NT2/D1 (cell line): ENCODE results near the gene ETFA.

Experiments used
- DNase-seq: peaks from one replicate; pipeline ENCODE4 v3.0.0-alpha.2; 2011; ENCODE audit warnings: low read depth, low spot score
- H3K27me3 ChIP-seq: 2 replicates; pipeline ENCODE4 v1.6.0; 2011; ENCODE audit warnings: mild to moderate bottlenecking; ENCODE audit not compliant: insufficient read length, insufficient read depth
- H3K36me3 ChIP-seq: 2 replicates; pipeline ENCODE4 v1.6.1; 2011; ENCODE audit warnings: mild to moderate bottlenecking, low read length, mixed read lengths; ENCODE audit not compliant: insufficient read depth, insufficient read length
- H3K4me1 ChIP-seq: 2 replicates; pipeline ENCODE4 v1.5.1; 2011; ENCODE audit not compliant: insufficient read depth, insufficient read length
- H3K4me3 ChIP-seq: 2 replicates; pipeline ENCODE4 v1.5.1; 2011; ENCODE audit warnings: low read depth; ENCODE audit not compliant: insufficient read length
- H3K9ac ChIP-seq: 2 replicates; pipeline ENCODE4 v1.6.0; 2011; ENCODE audit warnings: low read depth; ENCODE audit not compliant: insufficient read length
- H3K9me3 ChIP-seq: 2 replicates; pipeline ENCODE4 v1.5.1; 2011; ENCODE audit warnings: mild to moderate bottlenecking, low read length; ENCODE audit not compliant: insufficient read depth
- SUZ12 ChIP-seq: IDR thresholded peaks from 2 replicates; pipeline ENCODE4 v1.6.1; 2011; ENCODE audit not compliant: insufficient read length, insufficient read depth; ENCODE audit errors: extremely low read depth
- YY1 ChIP-seq: IDR thresholded peaks from 2 replicates; pipeline ENCODE4 v1.6.1; 2011; ENCODE audit not compliant: insufficient read length, insufficient read depth
- ZNF274 ChIP-seq: IDR thresholded peaks from 2 replicates; pipeline ENCODE4 v1.6.1; 2011; ENCODE audit warnings: mild to moderate bottlenecking, low read depth, low read length

The ETFA gene

DNA sequence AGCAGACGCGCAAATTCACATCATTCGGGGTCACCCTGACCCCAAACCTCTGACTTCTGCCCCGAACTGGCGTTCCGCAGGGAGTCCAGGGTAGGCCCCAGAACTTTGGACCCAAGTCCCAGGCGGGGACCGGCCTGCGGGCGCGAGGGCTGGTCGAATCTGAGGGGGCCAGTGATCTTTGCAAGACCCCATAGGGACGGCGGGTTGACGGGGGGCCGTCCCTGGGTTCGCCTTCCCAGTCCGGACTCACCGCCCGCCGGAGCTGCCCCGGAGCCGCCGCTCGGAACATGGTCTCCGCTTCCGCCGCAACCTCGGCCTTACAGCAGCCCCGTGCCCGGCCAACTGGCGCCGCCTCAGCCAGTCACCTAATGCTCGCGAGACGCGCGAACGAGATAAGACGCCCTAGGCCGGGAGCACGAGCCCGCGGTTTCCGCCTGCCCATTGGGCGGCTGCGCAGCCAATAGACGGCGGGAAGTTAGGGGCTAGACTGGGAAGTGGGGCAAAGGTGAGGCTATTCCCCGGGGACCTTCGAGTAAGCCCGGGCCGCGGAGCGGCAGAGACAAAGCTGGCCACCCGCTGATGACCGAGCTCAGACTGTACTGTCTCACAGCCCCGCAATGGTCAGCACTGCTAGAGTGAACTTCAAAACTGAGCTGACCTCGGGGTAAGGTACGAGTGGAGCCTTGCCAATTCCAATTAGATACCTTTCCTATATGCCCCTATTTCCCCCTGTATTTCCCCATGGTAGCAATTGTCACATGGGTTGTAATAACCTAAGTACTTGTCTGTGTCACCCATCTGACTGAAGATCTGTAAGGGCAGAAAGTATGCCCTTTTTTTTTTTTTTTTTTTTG lies at the start of gene ETFA:
ETFA (minus strand) TSS at position 370 of the 854 bp plus-strand sequence; CDS start at position 289, 81 bp downstream.
- H3K27me3 ChIP-seq = no peaks in the 10 kb centered on the region
- peak within 1 kb of the TSS; percentile 84 for H3K4me3 ChIP-seq
- TF ChIP-seq YY1 = no peak
- no peak for TF ChIP-seq SUZ12
- TF ChIP-seq ZNF274 = no peak
- peaks cover 9% of the 10 kb centered on the region for H3K4me1 ChIP-seq
- peak within 1 kb of the TSS; percentile 93 for H3K9ac ChIP-seq
- H3K36me3 ChIP-seq = no peaks in the 10 kb centered on the region
- peak; percentile 97 for DNase-seq
- no peaks in the 10 kb centered on the region for H3K9me3 ChIP-seq

DNA sequence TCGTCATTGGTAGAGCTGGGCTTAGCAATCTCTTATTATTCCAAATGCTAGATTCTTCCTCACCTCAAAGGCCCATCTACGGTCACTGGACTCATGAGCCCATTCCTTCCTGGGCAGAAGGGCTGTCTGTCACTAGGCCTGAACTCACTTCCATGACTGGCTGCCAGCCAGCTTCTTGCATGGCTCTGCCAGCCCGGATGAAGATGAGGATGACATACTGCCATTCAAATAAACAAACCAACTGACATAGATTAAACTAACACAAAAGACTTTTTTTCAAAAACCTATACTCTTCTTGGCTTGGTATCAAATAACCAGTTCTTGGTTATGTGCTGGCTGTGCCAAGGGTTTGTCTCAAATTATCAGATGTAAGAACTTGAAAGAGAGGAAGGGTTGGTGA lies 49.1 kb upstream of the ETFA start:
- TF ChIP-seq SUZ12 (no peak), ZNF274 (no peak), YY1 (no peak)
- no peak for DNase-seq
- no peaks in the 10 kb centered on the region for H3K4me1 ChIP-seq

DNA sequence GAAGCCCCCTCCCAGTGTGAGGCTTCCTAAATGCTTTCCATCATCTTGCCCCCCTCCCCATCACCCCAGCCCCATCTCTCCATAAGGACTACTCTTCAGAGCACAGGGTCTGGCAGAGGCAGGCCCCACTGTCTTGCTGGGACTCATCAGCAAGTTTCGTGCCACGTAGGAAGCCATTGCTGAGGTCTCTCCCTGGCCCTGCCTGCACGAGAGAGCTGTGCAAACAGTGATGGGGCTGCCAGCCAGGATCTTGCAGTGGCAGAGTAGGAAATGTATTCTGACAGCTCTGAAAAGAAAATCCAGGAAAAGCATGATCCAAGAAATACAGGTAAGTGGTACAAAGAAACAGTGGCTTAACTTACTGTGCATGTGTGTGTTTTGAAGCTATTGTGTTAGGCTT lies 47.9 kb upstream of the ETFA start:
- no peaks in the 10 kb centered on the region for H3K9me3 ChIP-seq
- DNase-seq = no peak
- H3K36me3 ChIP-seq = no peaks in the 10 kb centered on the region
- no peaks in the 10 kb centered on the region for H3K27me3 ChIP-seq
- no peak overlapping the region for H3K9ac ChIP-seq
- no peak overlapping the region for H3K4me3 ChIP-seq
- TF ChIP-seq SUZ12 = no peak
- TF ChIP-seq ZNF274 = no peak
- TF ChIP-seq YY1 = no peak
- H3K4me1 ChIP-seq = no peaks in the 10 kb centered on the region

More for the DNA sequence above, 49.1 kb upstream of the ETFA start:
- H3K27me3 ChIP-seq = no peaks in the 10 kb centered on the region
- no peak overlapping the region for H3K9ac ChIP-seq
- H3K4me3 ChIP-seq = no peak overlapping the region
- H3K9me3 ChIP-seq = no peaks in the 10 kb centered on the region
- no peaks in the 10 kb centered on the region for H3K36me3 ChIP-seq

DNA sequence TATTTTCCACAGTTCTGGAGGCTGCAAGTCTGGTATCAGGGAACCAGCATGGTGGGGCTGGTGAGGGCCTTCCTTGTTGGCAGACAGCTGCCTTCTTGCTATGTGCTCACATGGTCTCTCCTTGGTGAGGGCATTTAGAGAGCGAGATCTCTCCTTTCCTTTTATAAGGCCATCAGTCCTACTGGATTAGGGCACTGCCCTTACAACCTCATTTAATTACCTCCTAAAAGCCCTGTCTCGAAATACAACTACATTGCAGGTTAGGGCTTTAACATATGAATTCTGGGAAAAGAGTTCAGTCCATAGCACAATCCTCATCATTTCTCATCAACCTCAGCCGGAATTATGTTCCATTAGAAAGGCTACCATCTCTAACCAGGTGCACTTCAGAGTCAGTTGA lies 47.2 kb upstream of the ETFA start:
- H3K4me1 ChIP-seq = no peaks in the 10 kb centered on the region
- DNase-seq = no peak
- H3K27me3 ChIP-seq = no peaks in the 10 kb centered on the region
- no peaks in the 10 kb centered on the region for H3K9me3 ChIP-seq
- H3K9ac ChIP-seq = no peak overlapping the region
- TF ChIP-seq YY1 = no peak
- no peak for TF ChIP-seq ZNF274
- no peak for TF ChIP-seq SUZ12
- H3K4me3 ChIP-seq = no peak overlapping the region
- H3K36me3 ChIP-seq = no peaks in the 10 kb centered on the region

DNA sequence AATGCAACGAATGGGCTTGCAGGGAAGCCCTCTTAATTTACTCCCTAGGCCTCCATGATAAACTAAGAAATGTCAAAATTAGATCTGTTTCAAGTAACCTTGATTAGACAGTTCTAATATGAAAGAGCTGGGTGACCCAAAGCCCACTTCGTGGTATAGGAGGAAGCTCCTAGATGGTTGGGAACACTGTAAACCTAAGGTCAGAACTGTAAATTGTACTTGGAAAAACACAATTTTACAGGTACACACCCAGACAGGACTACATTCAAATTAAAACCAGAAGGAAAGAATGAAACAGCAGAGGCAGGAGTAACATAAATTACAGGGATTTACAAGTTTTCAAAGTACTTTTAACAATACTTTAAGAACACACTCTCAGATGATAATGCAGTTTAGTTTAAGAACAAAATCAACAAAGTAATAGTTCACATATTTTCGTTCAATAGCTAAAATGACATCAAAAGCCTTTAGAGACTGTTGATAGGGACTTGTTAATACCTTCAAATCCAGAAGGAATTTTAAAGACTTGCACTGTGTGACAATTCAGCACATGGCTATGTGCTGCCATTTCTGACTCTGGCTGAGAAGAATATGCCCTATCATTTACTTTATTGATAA lies 43.7 kb upstream of the ETFA start:
- Histone ChIP-seq H3K4me3 (no peak overlapping the region), H3K36me3 (no peaks in the 10 kb centered on the region), H3K27me3 (peaks cover 12% of the 10 kb centered on the region), H3K9ac (no peak overlapping the region), H3K9me3 (no peaks in the 10 kb centered on the region), H3K4me1 (no peaks in the 10 kb centered on the region)
- DNase-seq = no peak
- TF ChIP-seq ZNF274 (no peak), YY1 (no peak), SUZ12 (no peak)

DNA sequence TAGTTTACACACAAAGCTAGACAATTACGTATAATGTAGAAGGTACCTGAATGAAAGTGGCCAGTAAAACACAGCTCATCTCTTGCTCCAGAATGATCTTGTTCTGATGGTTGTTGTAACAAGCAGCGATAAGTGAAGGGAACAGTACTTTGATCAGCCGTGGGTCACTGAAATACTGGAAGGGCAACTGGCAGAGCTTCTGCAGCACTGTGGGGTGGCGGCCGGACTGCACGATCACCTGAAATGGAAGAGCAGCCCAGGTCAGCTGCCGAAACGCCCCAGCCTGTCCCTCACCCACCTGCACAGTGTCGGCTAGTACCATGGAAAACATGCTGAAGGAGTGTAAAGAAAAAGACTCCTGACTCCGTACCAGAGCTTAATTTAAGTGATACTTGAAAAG lies 42.6 kb upstream of the ETFA start:
- no peak for TF ChIP-seq ZNF274
- H3K27me3 ChIP-seq = peaks cover 23% of the 10 kb centered on the region
- H3K4me1 ChIP-seq = no peaks in the 10 kb centered on the region

DNA sequence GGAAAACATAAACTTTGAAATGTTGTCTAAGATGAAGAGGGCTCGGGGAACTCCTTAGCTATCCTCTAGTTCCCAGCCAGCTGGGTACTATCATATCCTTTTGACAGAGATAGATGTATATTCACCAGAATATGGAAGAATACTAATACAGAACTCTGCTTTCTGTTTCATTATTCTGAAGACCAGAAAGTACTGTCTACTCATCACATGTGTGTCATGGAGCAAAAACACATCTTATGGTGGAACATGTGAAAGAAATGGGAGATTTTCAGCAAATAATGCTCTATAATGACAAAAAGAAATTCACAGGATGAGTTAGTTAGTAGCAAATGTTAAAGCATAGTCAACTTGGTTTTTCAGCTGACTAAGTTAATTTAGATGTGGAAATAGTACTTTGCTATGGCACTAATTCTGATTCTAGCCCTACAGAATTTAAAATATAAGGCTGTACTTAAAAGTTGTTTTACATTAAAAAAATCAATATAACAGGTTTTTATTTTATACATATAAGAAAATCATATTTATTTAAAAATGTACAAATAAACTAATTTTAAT lies 41.8 kb upstream of the ETFA start:
- Histone ChIP-seq H3K9ac (no peak overlapping the region), H3K4me3 (no peak overlapping the region), H3K9me3 (no peaks in the 10 kb centered on the region), H3K4me1 (no peaks in the 10 kb centered on the region), H3K36me3 (no peaks in the 10 kb centered on the region), H3K27me3 (peaks cover 31% of the 10 kb centered on the region)
- TF ChIP-seq YY1 (no peak), ZNF274 (no peak), SUZ12 (no peak)
- no peak for DNase-seq

More for the DNA sequence above, 42.6 kb upstream of the ETFA start:
- H3K9me3 ChIP-seq = no peaks in the 10 kb centered on the region
- H3K36me3 ChIP-seq = no peaks in the 10 kb centered on the region
- DNase-seq = no peak
- no peak overlapping the region for H3K4me3 ChIP-seq
- H3K9ac ChIP-seq = no peak overlapping the region
